Spleen (tissue), 7 donors: ENCODE measurements around the gene DIP2A.

Source experiments
- CTCF ChIP-seq, 11 experiments: fragments of 200-600 bp in 7 of 11; fragments of 450-650 bp in 4 of 11; sonication (generic) in 4 of 11; IDR thresholded peaks in 8 of 11; conservative IDR thresholded peaks in 3 of 11; 1 replicate in 7 of 11; 2 replicates in 4 of 11; pipeline versions ENCODE4 v1.4.0 to v1.8.0; 2016 to 2021; ENCODE audit warnings: antibody characterized with exemption in 11 of 11, inconsistent platforms in 4 of 11, mild to moderate bottlenecking in 1 of 11
- POLR2A ChIP-seq, 3 donors: fragments of 450-650 bp; IDR thresholded peaks; one replicate each; pipeline ENCODE4 v1.5.1; 2017; ENCODE audit warnings: antibody characterized with exemption in 3 of 3, mild to moderate bottlenecking in 1 of 3
- POLR2AphosphoS5 ChIP-seq, 3 donors: sonication (generic); formaldehyde crosslinking; IDR thresholded peaks; one replicate each; pipeline ENCODE4 v1.5.1; 2017; ENCODE audit warnings: antibody characterized with exemption in 3 of 3
- donor health status: DM: no; HTN: no; CAD: no; lungs with moderate emphysema.
- donor health status: DM: no; HTN: no; CAD: no.
- donor health status: DM: no; HTN: no; CAD: no.

- TF ChIP-seq CTCF (IDR thresholded peaks at IDR 0.05 in 8 of 11, conservative IDR thresholded peaks at IDR 0.05 in 3 of 11) (no peak), POLR2AphosphoS5 (IDR thresholded peaks at IDR 0.05) (no peak), POLR2A (IDR thresholded peaks at IDR 0.05) (no peak)
Observed at GRCh38 chr21:46478910-46479309, 20.2 kb downstream of the DIP2A start.
